ENCODE results near the gene BEND6. TPM values are rescaled to one million over a fixed set of nuclear protein-coding genes. Genes with fewer than 3 reads are reported as not detected.

BEND6 gene, protein sequence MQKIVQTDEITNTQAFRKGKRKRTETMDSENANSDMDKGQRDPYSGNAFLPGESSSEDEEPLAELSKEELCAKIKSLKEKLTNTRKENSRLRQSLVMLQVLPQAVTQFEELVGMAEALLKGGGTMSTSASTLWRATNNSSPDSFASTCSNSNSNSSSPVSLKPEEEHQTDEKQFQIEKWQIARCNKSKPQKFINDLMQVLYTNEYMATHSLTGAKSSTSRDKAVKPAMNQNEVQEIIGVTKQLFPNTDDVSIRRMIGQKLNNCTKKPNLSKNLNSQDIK
- 15.5 and 19.1 TPM in 2 replicates for total RNA-seq

DNA sequence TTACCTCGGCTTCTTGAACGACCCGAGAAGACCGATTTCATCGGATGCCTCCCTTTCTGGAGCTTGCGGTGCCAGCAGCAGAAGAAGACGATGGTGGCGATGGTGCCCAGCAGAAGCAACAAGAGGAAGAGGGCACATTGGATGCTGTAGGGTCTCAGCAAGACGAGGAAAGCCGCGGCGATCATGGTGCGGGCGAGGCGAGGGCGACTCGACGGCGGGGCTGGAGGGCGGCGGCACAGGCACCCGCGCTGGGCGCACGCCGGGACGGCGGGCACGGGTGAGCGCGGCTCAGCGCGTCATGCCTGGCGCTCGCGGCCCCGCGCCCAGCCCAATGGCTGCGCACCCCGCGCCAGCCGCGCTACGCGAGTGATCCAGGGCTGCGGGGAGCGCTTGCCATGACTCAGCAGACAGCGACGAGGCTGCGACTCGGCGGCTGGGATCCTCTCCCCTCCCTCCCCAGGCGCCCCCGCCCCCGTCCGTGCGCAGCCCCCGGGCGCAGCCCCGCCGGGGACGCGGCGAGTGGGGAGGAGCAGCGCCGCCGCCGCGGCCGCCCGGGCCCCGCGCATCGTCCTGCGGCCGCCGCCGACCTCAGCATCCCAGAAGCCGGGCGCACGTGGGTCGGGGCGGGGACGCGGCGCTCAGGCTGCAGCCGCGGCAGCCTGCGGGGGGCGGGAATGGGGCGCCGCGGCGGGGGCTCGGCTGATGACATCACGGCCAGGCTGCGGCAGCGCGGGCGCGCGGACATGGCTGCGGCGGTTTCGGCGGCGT lies at the start of gene BEND6:
Gene BEND6, plus strand, starts transcription at position 705 of the 768 bp plus-strand sequence. CDS start 26,704 bp downstream, outside the sequence.

DNA sequence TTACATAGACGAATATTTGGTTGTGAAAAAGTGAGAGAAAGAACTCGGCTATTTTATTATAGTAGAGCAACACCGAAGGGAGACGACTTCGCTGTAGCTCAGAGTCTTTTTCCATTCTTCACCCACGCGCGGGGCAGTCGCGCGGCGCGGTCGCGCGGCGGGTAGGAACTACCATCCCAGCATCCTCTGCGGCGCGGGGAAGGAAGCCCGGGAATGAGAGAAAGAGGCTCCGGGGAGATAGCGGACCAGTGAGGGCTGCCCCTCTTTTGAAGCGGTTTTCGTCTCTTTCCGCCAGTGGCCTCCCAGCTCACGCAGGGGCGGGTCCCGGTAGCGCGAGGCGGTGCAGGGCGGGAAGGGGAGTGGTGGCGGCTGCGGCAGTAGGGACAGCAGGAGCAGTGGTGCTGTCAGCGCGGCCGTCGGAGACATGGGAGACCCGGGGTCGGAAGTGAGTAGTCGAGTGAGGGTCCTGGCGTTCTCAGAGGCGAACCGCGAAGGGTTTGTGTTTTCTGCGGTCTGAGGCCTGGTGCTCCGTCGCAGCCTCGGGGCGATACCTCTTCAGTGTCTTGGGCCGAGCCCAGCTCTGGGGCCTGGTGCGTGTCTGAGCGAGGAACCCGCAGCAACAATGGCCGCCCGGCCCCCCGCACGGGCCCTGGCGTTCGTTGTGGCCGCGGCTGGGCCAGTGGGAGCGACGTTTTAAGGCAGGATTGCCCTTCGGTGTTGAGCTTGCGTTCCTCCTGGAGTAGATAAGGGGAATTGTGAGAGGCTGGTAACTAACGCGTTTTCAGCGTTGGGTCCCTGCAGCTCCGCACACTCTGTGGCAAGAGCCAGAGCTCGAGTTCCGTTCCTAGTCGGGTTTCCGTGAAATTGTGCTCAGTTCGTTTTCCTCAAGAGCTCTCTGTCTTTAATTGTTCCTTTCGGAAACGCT lies 91.7 kb downstream of the BEND6 start, which contains the start of gene KIAA1586:
Gene KIAA1586, plus strand, starts transcription at position 362 of the 925 bp plus-strand sequence. Its CDS starts 63 bp downstream, at position 425.

Other genes starting within 250 kb of the BEND6 start
- 17.5 and 18.5 TPM in 2 replicates for gene KIAA1586, start 91.6 kb downstream of the BEND6 start, total RNA-seq
- gene ZNF451, start 135.1 kb downstream of the BEND6 start, total RNA-seq = 72.7 and 77.7 TPM in 2 replicates
- 26.5 and 41.1 TPM in 2 replicates for gene BAG2, start 217.2 kb downstream of the BEND6 start, total RNA-seq